AG08396 (cell line): Measurements from ENCODE around the gene ZC3H10.
"Not testable (repeated sequence)": the region's sequence is repeated elsewhere in the genome, so short reads cannot be mapped to it uniquely, and the experiment has no call there.

Experiments used
- DNase-seq: peaks from one replicate; pipeline ENCODE4 v3.0.0; 2012; ENCODE audit warnings: low spot score, mixed read lengths

The ZC3H10 gene

DNA sequence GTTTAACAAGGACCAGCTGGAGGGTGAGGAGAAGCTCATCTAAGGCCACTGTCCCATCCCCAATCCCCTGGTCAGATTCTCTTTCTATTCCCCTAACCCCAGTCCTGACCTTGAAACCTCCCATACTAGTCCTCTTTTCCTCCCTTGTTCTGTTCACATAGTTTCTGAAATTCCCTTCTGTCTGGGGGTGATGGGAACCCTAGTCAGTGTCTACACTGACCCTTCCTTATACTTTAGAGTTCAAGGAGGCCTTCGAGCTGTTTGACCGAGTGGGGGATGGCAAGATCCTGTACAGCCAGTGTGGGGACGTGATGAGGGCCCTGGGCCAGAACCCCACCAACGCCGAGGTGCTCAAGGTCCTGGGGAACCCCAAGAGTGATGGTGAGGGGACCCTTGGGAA, 36.8 kb downstream of the ZC3H10 start:
- DNase-seq: no peak

DNA sequence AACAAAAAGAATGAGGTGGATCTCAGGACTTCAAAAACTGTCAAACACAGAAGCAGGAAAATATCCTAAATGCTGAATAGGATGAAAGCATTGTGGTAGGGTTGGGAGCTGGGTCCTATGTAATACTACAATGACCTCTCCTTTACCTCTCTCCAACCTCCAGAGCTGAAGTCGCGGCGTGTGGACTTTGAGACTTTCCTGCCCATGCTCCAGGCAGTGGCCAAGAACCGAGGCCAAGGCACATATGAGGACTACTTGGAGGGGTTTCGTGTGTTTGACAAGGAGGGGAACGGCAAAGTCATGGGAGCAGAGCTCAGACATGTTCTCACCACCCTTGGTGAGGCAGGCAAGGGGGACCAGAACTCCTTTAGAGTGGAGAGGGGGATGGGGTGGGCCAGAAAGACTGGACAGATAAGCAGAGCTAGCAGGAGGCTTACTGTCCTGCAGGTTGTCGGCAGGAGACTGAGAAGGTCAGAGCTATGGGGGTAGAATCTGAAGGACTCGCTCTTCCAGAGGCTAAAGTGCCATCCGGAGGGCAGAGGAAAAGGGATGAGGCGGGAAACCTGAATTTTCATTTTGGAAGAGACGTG, 37.3 kb downstream of the ZC3H10 start:
- DNase-seq: no peak

GRCh38 chr12:56156464-56157200, 38.6 kb downstream of the ZC3H10 start:
- not testable (repeated sequence) for DNase-seq

DNA sequence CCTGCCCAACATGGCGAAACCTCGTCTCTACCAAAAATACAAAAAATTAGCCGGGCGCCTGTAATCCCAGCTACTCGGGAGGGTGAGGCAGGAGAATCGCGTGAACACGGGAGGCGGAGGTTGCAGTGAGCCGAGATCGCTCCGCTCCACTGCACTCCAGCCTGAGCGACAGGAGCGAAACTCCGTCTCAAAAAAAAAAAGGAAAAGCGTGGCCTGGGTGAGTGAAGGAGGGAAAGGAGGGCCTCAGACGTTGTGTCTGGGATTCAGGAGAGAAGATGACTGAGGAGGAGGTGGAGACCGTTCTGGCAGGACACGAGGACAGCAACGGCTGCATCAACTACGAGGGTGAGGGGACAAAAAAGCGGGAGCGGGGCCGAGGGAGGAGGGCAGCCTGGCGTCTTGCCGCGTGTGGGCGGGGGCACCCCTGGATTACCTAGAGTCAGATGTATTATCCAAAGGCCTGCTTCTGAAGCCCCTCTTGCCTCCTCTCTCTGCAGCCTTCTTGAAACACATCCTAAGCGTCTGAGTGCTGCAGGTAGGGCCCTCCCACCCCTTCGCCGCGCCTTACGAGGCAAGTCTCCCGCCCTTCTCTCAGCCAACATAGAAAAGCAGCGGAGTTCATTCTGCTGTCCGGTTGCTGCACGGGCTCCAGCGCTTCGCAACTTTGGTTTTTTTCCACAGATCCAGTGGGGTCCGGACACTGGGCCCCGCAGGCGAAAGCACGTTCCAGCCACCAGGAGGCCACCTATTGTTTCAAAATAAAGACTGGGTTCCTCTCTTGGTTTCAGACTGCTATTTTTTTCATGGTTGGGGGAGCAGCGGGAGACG, 39.3 kb downstream of the ZC3H10 start:
- DNase-seq: peak; percentile 83

DNA sequence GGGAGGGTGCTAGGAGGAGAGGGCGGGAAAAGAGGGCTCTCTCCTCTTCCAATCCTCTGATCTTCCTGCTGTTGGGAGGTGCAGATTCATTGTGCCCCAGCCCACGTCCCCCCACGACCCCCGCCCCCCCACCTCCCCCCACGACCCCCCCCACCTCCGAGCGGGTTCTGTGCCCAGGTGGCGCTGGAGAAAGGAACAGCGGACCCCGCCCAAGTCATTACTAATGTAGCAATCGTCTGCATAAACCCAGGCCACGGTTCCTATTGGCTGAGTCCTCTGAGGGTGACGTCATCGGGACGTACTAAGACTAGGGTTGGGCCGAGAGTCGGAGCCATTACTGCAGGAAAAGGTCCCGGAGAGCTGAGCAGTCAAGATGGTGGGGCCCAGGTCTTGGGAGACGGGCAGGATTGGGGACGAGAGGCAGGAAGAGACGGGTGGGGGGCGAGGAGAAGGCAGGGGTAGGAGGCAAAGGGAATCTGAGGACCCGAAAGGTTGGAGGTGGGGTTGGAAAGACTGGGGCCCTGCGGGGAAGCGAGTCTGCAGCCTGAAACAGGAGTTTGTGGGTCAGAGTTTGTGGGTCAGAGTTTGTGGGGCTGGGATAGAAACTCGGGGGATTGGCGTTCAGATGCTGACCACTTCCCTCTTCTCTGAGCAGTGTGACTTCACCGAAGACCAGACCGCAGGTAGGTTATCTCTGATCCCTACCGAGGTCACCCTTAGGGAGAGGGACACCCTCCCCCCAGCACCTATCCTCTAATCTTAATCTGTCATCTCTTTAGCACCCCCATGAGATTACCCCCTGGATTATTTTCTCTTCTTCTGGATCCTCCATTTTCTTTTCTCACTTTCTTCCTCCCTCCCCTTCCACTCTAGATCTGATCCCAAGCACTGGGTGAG, 40.2 kb downstream of the ZC3H10 start, which contains the start of gene MYL6:
Gene MYL6, plus strand, starts transcription at position 331 of the 897 bp plus-strand sequence. Its CDS starts 43 bp downstream, at position 374.
- DNase-seq: peak; percentile 93

- DNase-seq: peak; percentile 75
Observed at GRCh38 chr12:56158926-56159461, 40.9 kb downstream of the ZC3H10 start.

- no peak for DNase-seq
Observed at GRCh38 chr12:56159482-56160192, 41.6 kb downstream of the ZC3H10 start.

DNA sequence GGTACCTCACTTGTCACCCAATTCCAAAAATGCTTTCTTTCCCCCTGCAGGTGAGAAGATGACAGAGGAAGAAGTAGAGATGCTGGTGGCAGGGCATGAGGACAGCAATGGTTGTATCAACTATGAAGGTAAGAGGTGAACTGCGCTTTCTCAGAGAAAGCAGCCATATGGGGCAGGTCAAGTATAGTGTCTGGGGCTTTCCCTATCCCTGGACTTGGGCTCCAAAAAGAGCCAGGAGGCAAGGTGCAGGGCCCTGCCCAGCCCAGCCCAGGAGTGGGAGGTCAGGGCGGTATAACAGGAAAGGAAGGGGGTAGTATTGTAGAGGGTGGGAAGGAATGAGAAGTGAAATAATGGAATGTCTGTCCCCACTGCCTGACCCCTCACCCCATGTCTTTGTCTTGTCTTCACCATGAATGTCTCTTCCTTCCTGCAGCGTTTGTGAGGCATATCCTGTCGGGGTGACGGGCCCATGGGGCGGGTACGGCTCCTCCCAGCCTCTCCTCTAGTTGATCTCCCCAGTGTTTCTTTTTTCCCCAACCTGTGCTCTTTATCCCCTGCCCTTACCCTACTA, 42.2 kb downstream of the ZC3H10 start:
- no peak for DNase-seq

DNA sequence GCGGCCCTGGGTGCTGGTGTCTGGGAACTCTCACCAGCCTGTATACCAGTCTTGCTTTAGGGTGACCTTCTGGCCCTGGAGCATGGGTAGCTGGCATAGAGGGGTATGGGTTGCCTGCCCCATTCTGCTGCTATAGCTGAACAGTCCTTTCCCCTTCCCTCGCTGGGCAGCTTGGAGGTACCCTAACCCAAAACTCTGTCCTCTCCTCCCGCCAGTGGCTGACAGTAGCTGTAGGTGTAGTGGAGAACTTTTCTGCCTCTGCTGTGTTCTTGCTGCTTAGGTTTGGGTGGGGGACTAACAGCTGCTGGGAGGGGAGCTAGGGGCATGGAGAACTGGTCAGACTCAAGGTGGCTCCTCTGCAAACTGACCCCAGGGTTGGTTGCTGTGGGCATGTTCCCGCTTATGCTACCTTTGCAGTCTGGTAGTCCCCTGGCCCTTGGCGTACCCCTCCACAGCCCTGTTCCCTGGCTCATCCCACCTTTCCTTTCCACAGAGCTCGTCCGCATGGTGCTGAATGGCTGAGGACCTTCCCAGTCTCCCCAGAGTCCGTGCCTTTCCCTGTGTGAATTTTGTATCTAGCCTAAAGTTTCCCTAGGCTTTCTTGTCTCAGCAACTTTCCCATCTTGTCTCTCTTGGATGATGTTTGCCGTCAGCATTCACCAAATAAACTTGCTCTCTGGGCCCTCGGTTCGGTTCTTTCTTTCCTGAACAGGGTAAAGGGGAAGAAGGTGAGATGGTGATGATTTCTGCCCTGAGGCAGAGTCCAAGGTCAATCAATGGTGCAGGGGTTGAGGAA, 43.0 kb downstream of the ZC3H10 start:
- DNase-seq: no peak

DNA sequence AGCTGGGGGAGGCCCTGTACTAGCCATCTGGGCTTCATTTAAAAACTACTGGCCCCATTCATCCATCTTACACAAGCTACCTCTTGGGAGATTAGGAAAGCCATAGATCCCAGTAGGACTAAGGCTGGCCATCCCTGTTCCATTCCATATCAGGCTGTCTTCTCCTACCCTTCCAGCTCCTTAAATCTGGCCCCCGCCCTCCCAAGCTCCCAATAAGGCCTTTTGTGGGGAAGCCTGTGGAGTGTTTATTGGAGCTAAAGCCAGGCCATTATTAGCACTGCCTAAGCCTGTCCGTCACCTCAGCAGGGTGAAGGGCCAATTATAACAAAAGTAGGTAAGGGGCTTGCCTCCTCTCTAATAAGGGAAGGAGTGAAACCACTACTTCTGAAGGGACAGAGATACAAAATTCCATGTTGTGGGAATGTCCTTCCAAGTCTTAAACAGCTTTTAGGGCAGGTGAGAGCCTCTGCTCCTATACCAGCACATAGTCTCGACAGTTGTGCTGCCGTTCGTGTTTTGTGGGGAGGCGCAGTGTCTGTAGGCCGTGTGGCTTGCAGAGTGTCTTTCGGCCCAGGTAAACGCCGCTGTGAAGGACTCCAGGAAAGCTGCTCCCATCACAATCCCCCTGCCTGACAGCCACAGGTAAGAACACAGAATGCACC, 43.8 kb downstream of the ZC3H10 start:
- DNase-seq: no peak

GRCh38 chr12:56162468-56163290, 44.6 kb downstream of the ZC3H10 start:
- no peak for DNase-seq

GRCh38 chr12:56163533-56164344, 45.7 kb downstream of the ZC3H10 start:
- DNase-seq: no peak

DNA sequence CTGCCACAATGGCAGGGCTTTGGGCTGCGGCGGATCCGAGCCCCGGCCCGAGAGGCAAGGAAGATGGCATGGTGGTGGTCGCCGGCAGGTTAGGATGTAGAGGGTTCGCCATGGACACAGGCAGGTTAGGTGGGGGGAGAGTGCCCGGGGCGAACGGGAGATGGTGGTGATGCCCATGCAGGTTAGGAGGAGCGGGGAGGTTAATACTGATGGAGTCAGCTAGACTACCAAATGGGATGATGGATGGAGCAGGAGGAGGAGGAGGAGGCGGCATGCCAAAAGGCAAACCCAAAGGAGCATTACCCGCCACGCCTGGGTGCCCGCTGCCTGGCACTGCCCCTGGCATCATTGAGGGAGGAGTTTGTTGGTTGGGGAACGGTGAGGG, 46.3 kb downstream of the ZC3H10 start:
- DNase-seq: no peak

DNA sequence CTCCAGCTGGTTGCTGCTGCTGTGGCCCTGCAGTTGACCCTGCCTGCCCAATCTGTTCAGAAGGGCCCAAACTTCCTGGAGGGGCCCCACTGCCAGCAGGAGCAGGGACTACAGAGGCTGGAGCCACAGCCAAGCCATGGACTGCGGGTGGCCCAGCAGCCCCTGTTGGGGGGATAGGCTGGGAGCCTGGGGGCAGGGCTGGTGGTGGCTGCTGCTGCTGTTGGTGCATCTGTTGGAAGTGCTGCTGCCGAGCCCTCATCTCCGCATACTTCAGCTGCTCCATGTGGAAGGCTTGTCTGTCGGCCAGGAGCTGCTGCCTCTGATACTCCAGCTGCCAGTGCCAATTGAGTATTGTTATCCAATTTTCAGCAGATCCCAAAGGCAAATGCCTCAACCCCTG, 47.3 kb downstream of the ZC3H10 start:
- DNase-seq: no peak

DNA sequence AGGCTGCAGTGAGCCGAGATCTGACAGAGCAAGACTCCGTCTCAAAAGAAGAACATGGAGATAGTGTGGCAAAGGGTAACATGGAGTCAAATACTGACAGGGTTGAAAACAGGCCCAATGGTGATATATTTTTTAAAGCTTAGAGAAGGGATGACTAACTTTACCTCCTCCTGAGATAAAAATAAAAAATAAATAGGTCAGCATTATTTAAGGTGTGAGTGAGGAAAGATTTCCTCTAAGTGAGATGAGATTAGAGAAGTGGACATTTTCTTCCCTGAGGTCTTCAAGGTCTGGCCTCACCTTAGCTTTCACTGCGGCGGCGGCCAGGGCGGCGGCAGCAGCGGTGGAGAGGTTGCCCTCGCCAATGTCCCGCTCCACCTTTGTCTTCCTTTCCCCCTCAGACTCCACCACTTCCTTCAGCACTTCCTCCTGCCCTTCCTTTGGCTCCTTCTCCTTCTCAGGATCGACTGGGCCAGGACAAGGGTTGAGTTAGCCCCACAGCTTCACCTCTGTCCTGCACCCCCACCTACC, 51.2 kb downstream of the ZC3H10 start:
- no peak for DNase-seq

DNA sequence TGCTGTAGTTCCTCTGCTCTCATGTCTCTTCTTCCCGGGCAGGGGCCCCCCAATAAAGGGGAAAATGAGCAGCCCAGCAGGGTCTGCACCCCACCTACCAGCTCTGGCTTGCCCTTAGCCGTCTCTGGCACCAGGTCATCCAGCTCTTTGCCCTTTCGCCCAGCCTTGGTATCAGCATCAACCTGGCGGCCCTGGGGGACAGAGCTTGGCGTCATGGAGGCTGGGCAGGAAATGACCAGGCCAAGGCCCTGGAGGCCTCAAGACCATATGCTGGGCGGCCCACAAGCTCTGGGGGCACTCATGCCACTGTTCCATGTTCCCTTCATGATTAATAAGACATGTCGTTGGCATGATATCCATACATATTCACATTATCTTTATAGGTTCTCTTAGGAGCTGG, 54.8 kb downstream of the ZC3H10 start:
- DNase-seq: no peak
